A549 (cell line): ENCODE results near the gene OR10T2. TPM values are rescaled to one million over a fixed set of nuclear protein-coding genes. Genes with fewer than 3 reads are reported as not detected.

Source experiments
- ATAC-seq, 2 experiments: fragments of 200-7000 bp in 1 of 2; fragments of >200 bp in 1 of 2; cut with Nextera tagmentation in 1 of 2; cut with Tn5 transposase in 1 of 2; 3 replicates each; pipeline versions ENCODE4 v1.8.0 to v1.9.1; 2018 to 2020; ENCODE audit warnings: mild to moderate bottlenecking in 1 of 2, moderate library complexity in 1 of 2
- CTCF ChIA-PET: fragments of 300-600 bp; sonication (Branson Sonifier 250); formaldehyde crosslinking; extraction: SDS; loops from one replicate; lab custom pipeline; 2021; ENCODE audit warnings: antibody characterized with exemption, inconsistent platforms; lab: Yijun Ruan, JAX
- POLR2A ChIA-PET: fragments of 350-600 bp; formaldehyde crosslinking; extraction: SDS; loops from one replicate; lab custom pipeline; 2021; ENCODE audit warnings: antibody characterized with exemption, inconsistent platforms; lab: Yijun Ruan, JAX
- DNase-seq, 2 experiments: peaks; one replicate each; pipeline versions ENCODE4 v3.0.0 to v3.0.0-alpha.2; 2011 to 2016; ENCODE audit warnings: low read depth in 1 of 2, low spot score in 1 of 2
- FAIRE-seq: peaks from 2 replicates; lab custom pipeline; 2011; peaks lifted over from hg19 to GRCh38; lab: Jason Lieb, UNC
- H3K27ac ChIP-seq, 2 experiments: fragments of >200 bp; sonication (Bioruptor Twin); formaldehyde crosslinking; 3 replicates each; pipeline ENCODE4 v1.5.1; 2016 to 2017
- H3K4me1 ChIP-seq: fragments of >200 bp; sonication (Bioruptor Twin); formaldehyde crosslinking; 3 replicates; pipeline ENCODE4 v1.6.1; 2016
- H3K4me2 ChIP-seq: fragments of >200 bp; sonication (Bioruptor Twin); formaldehyde crosslinking; 3 replicates; pipeline ENCODE4 v1.6.1; 2016
- H3K4me3 ChIP-seq: fragments of >200 bp; sonication (Bioruptor Twin); formaldehyde crosslinking; 3 replicates; pipeline ENCODE4 v1.5.1; 2016
- H3K9me3 ChIP-seq: fragments of >200 bp; sonication (Bioruptor Twin); formaldehyde crosslinking; 3 replicates; pipeline ENCODE4 v1.6.1; 2016
- CBX2 ChIP-seq: fragments of 200-600 bp; sonication (generic); IDR thresholded peaks from 2 replicates; pipeline ENCODE4 v1.6.1; 2016; ENCODE audit warnings: low read depth, mild to moderate bottlenecking, borderline replicate concordance
- EHF ChIP-seq: fragments of 250-450 bp; sonication (Bioruptor Pico); IDR thresholded peaks from 2 replicates; pipeline ENCODE4 v1.5.0; 2020; ENCODE audit warnings: mild to moderate bottlenecking
- ESRRA ChIP-seq: fragments of 150-350 bp; IDR thresholded peaks from 2 replicates; pipeline ENCODE4 v1.6.1; 2014; ENCODE audit warnings: mild to moderate bottlenecking, low read length, borderline replicate concordance
- FOXS1 ChIP-seq: fragments of 250-450 bp; sonication (Bioruptor Pico); IDR thresholded peaks from 2 replicates; pipeline ENCODE4 v1.5.0; 2020; ENCODE audit warnings: mild to moderate bottlenecking, moderate library complexity
- HES2 ChIP-seq: fragments of >200 bp; sonication (Bioruptor Twin); formaldehyde crosslinking; IDR thresholded peaks from 2 replicates; pipeline ENCODE4 v1.6.1; 2016
- HMGXB4 ChIP-seq: fragments of 250-450 bp; sonication (Bioruptor Pico); IDR thresholded peaks from 2 replicates; pipeline ENCODE4 v1.5.0; 2021; ENCODE audit warnings: mild to moderate bottlenecking, moderate library complexity, borderline replicate concordance
- HOXB13 ChIP-seq: fragments of 250-450 bp; sonication (Bioruptor Pico); IDR thresholded peaks from 2 replicates; pipeline ENCODE4 v1.5.0; 2020; ENCODE audit warnings: low read depth, mild to moderate bottlenecking, moderate library complexity
- KDM5A ChIP-seq: fragments of 200-600 bp; sonication (generic); IDR thresholded peaks from 2 replicates; pipeline ENCODE4 v1.6.1; 2016; ENCODE audit warnings: antibody characterized with exemption, mild to moderate bottlenecking
- MAZ ChIP-seq: fragments of 150-350 bp; IDR thresholded peaks from 2 replicates; pipeline ENCODE4 v1.6.1; 2014; ENCODE audit warnings: antibody characterized with exemption, low read depth, low read length, borderline replicate concordance
- RAD21 ChIP-seq, 2 experiments: fragments of >200 bp in 1 of 2; sonication (Bioruptor Twin) in 1 of 2; formaldehyde crosslinking in 1 of 2; IDR thresholded peaks in 1 of 2; conservative IDR thresholded peaks in 1 of 2; 2 replicates in 1 of 2; 3 replicates in 1 of 2; pipeline ENCODE4 v1.6.1; 2012 to 2018; ENCODE audit warnings: inconsistent platforms in 1 of 2
- RCOR1 ChIP-seq: fragments of 150-350 bp; IDR thresholded peaks from 2 replicates; pipeline ENCODE4 v1.6.1; 2014; ENCODE audit warnings: antibody characterized with exemption, low read length, low read depth
- REST ChIP-seq: fragments of 200-600 bp; sonication (generic); IDR thresholded peaks from 2 replicates; pipeline ENCODE4 v1.6.1; 2016; ENCODE audit warnings: antibody characterized with exemption, mild to moderate bottlenecking, moderate library complexity
- RNF2 ChIP-seq: fragments of 200-600 bp; sonication (generic); IDR thresholded peaks from 2 replicates; pipeline ENCODE4 v1.6.1; 2016; ENCODE audit warnings: low read depth, mild to moderate bottlenecking, antibody characterized with exemption, moderate library complexity, borderline replicate concordance
- TFCP2L1 ChIP-seq: fragments of 250-450 bp; sonication (Bioruptor Pico); IDR thresholded peaks from 2 replicates; pipeline ENCODE4 v1.5.0; 2021; ENCODE audit warnings: mild to moderate bottlenecking
- ZSCAN20 ChIP-seq: fragments of 250-450 bp; sonication (Bioruptor Pico); IDR thresholded peaks from 2 replicates; pipeline ENCODE4 v1.8.0; 2022; ENCODE audit warnings: mild to moderate bottlenecking, moderate library complexity
- WGBS: methylation state at CpG from one replicate; pipeline ENCODE4 v1.1.6; 2017; ENCODE audit errors: missing lambda C conversion rate; 5-methylcytosine and 5-hydroxymethylcytosine counted together
- polyA minus RNA-seq: library from RNA; depleted of rRNA, polyadenylated mRNA; stranded (reverse); fragments of >200 nt; gene quantifications from 2 replicates; pipeline ENCODE4 v1.2.3, GENCODE V29; 2011; rRNA and poly(A)+ RNA removed
- polyA plus RNA-seq, 4 experiments: library from polyadenylated mRNA; depleted of rRNA in 3 of 4; stranded (reverse); fragments of >200 nt; fragmentation: RNase III in 1 of 4; extraction: RNeasy Plus Mini Kit Qiagen cat#74134 plus additional on column Dnase treatment in 1 of 4; gene quantifications; 2 replicates in 3 of 4; 3 replicates in 1 of 4; pipeline ENCODE4 v1.2.3, GENCODE V29; 2011 to 2017

The OR10T2 gene
- polyA plus RNA-seq (2011; rRNA removed) = not detected in 2 replicates
- not detected in 2 replicates for polyA plus RNA-seq (2012; cell fraction: cytosol; rRNA removed)
- polyA plus RNA-seq (2012; cell fraction: nucleus; rRNA removed) = not detected in 2 replicates
- not detected in 3 replicates for polyA plus RNA-seq (2017; fragmentation: RNase III; extraction: RNeasy Plus Mini Kit Qiagen cat#74134 plus additional on column Dnase treatment)
- not detected in 2 replicates for polyA minus RNA-seq

- TF ChIP-seq ESRRA (no peak), CBX2 (no peak), ZSCAN20 (no peak), MAZ (no peak), RNF2 (no peak)
- TF ChIP-seq, all 56 proteins: peak for 0
- POLR2A ChIA-PET = no interaction called here
- Histone ChIP-seq H3K4me1 (no peaks in the 10 kb centered on the region), H3K4me3 (no peak within 1 kb of the TSS), H3K4me2 (no peak within 1 kb of the TSS), H3K9me3 (no peaks in the 10 kb centered on the region), H3K27ac (no peak within 1 kb of the TSS)
- ATAC-seq (no peak), FAIRE-seq (no peak), DNase-seq (no peak)
- 3% methylated on average over 5 of the region's 5 CpGs for WGBS
- CTCF ChIA-PET = no interaction called here
Observed at GRCh38 chr1:158398818-158399514, at the start of gene OR10T2. Gene OR10T2 (minus strand): TSS chr1:158399466. CDS start chr1:158399466, 0 bp downstream.

GRCh38 chr1:158445376-158445775, 46.1 kb upstream of the OR10T2 start:
- FAIRE-seq = no peak
- POLR2A ChIA-PET = no interaction called here

More at GRCh38 chr1:158445376-158445775, 46.1 kb upstream of the OR10T2 start:
- no peak for TF ChIP-seq RCOR1
- no peak for TF ChIP-seq HES2
- TF ChIP-seq HMGXB4 = no peak
- no peak for TF ChIP-seq REST
- TF ChIP-seq EHF = no peak
- TF ChIP-seq RAD21 (conservative IDR thresholded peaks at IDR 0.05 in 1 of 2, IDR thresholded peaks at IDR 0.05 in 1 of 2) = no peak
- no peak for TF ChIP-seq HOXB13
- TF ChIP-seq CBX2 = no peak
- no peak for TF ChIP-seq TFCP2L1 (CRISPR knock-in tag)
- no peak for TF ChIP-seq FOXS1 (CRISPR knock-in tag)
- TF ChIP-seq ZSCAN20 = no peak
- no peak for TF ChIP-seq KDM5A
- TF ChIP-seq, all 56 proteins: peak for 0
- Histone ChIP-seq H3K27ac (no peak overlapping the region), H3K4me1 (no peaks in the 10 kb centered on the region), H3K4me2 (no peak overlapping the region), H3K9me3 (no peaks in the 10 kb centered on the region), H3K4me3 (no peak overlapping the region)
- WGBS = 2% methylated on average over 4 of the region's 4 CpGs
- DNase-seq = no peak
- CTCF ChIA-PET = no interaction called here
- ATAC-seq = no peak
